Karpas-422 (cell line): ENCODE results near the gene FBXL15. TPM values are rescaled to one million over a fixed set of nuclear protein-coding genes. Genes with fewer than 3 reads are reported as not detected.
A peak's percentile ranks its signal among the peaks of the same experiment; 100 is the strongest.

Experiments
- DNase-seq: peaks from one replicate; pipeline ENCODE4 v3.0.0-alpha.2; 2015
- H2AFZ ChIP-seq: fragments of 200-600 bp; sonication (generic); 2 replicates; pipeline ENCODE4 v1.6.1; 2014; ENCODE audit warnings: antibody characterized with exemption, low read length, mixed read lengths
- H3K27ac ChIP-seq: fragments of 200-600 bp; sonication (generic); 2 replicates; pipeline ENCODE4 v1.5.1; 2014; ENCODE audit warnings: mild to moderate bottlenecking, low read length, moderate library complexity
- H3K27me3 ChIP-seq: fragments of 200-600 bp; sonication (generic); 2 replicates; pipeline ENCODE4 v1.6.1; 2014; ENCODE audit warnings: low read length, mixed read lengths
- H3K36me3 ChIP-seq: fragments of 200-600 bp; sonication (generic); 2 replicates; pipeline ENCODE4 v1.6.1; 2014; ENCODE audit warnings: low read length, mixed read lengths; ENCODE audit not compliant: insufficient read depth
- H3K4me1 ChIP-seq: fragments of 200-600 bp; sonication (generic); 2 replicates; pipeline ENCODE4 v1.6.1; 2014; ENCODE audit warnings: mild to moderate bottlenecking, low read length, mixed read lengths
- H3K4me2 ChIP-seq: fragments of 200-600 bp; sonication (generic); 2 replicates; pipeline ENCODE4 v1.6.1; 2014; ENCODE audit warnings: low read length, low read depth, mild to moderate bottlenecking; ENCODE audit not compliant: poor library complexity, severe bottlenecking
- H3K4me3 ChIP-seq: fragments of 200-600 bp; sonication (generic); 2 replicates; pipeline ENCODE4 v1.5.1; 2014; ENCODE audit warnings: mild to moderate bottlenecking, antibody characterized with exemption, low read length, mixed read lengths
- H3K79me2 ChIP-seq: fragments of 200-600 bp; sonication (generic); 2 replicates; pipeline ENCODE4 v1.6.1; 2014; ENCODE audit warnings: mild to moderate bottlenecking, low read length, mixed read lengths
- H3K9ac ChIP-seq: fragments of 200-600 bp; sonication (generic); 2 replicates; pipeline ENCODE4 v1.6.0; 2014; ENCODE audit warnings: low read length
- H3K9me2 ChIP-seq: fragments of 200-600 bp; sonication (generic), shearing (Covaris generic); replicated peaks from 2 replicates; pipeline ENCODE4 v1.6.0; 2014; ENCODE audit warnings: mild to moderate bottlenecking, low read length, moderate library complexity; ENCODE audit not compliant: insufficient read depth
- H3K9me3 ChIP-seq: fragments of 300-700, 200-600 bp; sonication (generic); 2 replicates; pipeline ENCODE4 v1.6.1; 2014; ENCODE audit warnings: low read length, mixed read lengths
- H4K20me1 ChIP-seq: fragments of 200-600 bp; sonication (generic); 2 replicates; pipeline ENCODE4 v1.6.1; 2014; ENCODE audit warnings: mild to moderate bottlenecking, antibody characterized with exemption, low read length, low read depth; ENCODE audit not compliant: insufficient read depth
- total RNA-seq: library from RNA; depleted of rRNA; stranded (reverse); fragments of >200 nt; shearing (Covaris generic); gene quantifications from 2 replicates; pipeline ENCODE4 v1.2.3, GENCODE V29; 2014; ENCODE audit warnings: low replicate concordance

The FBXL15 gene
- total RNA-seq, 1 experiment from 2014 or later, result 2.4 TPM

- no peaks in the 10 kb centered on the region for H3K9me2 ChIP-seq
- peak overlapping the region; percentile 72; the same call in 1 of the 2 replicates for H3K4me3 ChIP-seq
- H4K20me1 ChIP-seq, result no peaks in the 10 kb centered on the region
- H3K9me3 ChIP-seq, result no peaks in the 10 kb centered on the region
- H3K36me3 ChIP-seq, result no peaks in the 10 kb centered on the region
- peaks cover 16% of the 10 kb centered on the region for H3K4me1 ChIP-seq
- H3K27me3 ChIP-seq, result no peaks in the 10 kb centered on the region
- DNase-seq, result no peak
- H2AFZ ChIP-seq, result peak overlapping the region; percentile 95; the same call in 1 of the 2 replicates
- H3K4me2 ChIP-seq, result peak overlapping the region; percentile 89
- H3K27ac ChIP-seq, result no peak overlapping the region
- H3K9ac ChIP-seq, result no peak overlapping the region
- H3K79me2 ChIP-seq, result no peaks in the 10 kb centered on the region
These were observed 40.2 kb downstream of the FBXL15 start for GRCh38 chr10:102460836-102461186.

- peak; percentile 93 for DNase-seq
- Histone ChIP-seq H3K4me1 (peaks cover 16% of the 10 kb centered on the region), H3K4me3 (peak overlapping the region; percentile 72), H3K9me3 (no peaks in the 10 kb centered on the region), H3K79me2 (no peaks in the 10 kb centered on the region), H3K27me3 (no peaks in the 10 kb centered on the region), H3K9ac (peak overlapping the region; percentile 76), H2AFZ (peak overlapping the region; percentile 95; the same call in 1 of the 2 replicates), H3K27ac (no peak overlapping the region), H3K4me2 (peak overlapping the region; percentile 89), H3K36me3 (no peaks in the 10 kb centered on the region), H4K20me1 (no peaks in the 10 kb centered on the region), H3K9me2 (no peaks in the 10 kb centered on the region)
These were observed 40.8 kb downstream of the FBXL15 start for GRCh38 chr10:102461187-102462054.

- Histone ChIP-seq H2AFZ (no peak overlapping the region), H3K36me3 (no peaks in the 10 kb centered on the region), H3K9me2 (no peaks in the 10 kb centered on the region), H3K4me3 (no peak overlapping the region), H3K79me2 (no peaks in the 10 kb centered on the region), H3K4me2 (no peak overlapping the region), H3K27me3 (no peaks in the 10 kb centered on the region), H4K20me1 (no peaks in the 10 kb centered on the region), H3K4me1 (peaks cover 16% of the 10 kb centered on the region), H3K9me3 (no peaks in the 10 kb centered on the region), H3K9ac (no peak overlapping the region), H3K27ac (no peak overlapping the region)
- no peak for DNase-seq
These were observed 41.9 kb downstream of the FBXL15 start for GRCh38 chr10:102462512-102463054.

- Histone ChIP-seq H3K9me3 (no peaks in the 10 kb centered on the region), H3K4me1 (peaks cover 16% of the 10 kb centered on the region), H3K27ac (no peak overlapping the region), H3K9ac (no peak overlapping the region), H3K27me3 (no peaks in the 10 kb centered on the region), H3K79me2 (no peaks in the 10 kb centered on the region), H4K20me1 (no peaks in the 10 kb centered on the region), H3K36me3 (no peaks in the 10 kb centered on the region), H3K4me2 (no peak overlapping the region), H2AFZ (no peak overlapping the region), H3K4me3 (no peak overlapping the region), H3K9me2 (no peaks in the 10 kb centered on the region)
- DNase-seq, result no peak
These were observed 43.3 kb downstream of the FBXL15 start for GRCh38 chr10:102463983-102464382.

GRCh38 chr10:102465466-102465865 lies 44.8 kb downstream of the FBXL15 start:
- Histone ChIP-seq H3K36me3 (no peaks in the 10 kb centered on the region), H3K9me2 (no peaks in the 10 kb centered on the region), H3K79me2 (no peaks in the 10 kb centered on the region), H3K27ac (no peak overlapping the region), H4K20me1 (no peaks in the 10 kb centered on the region), H3K4me1 (peaks cover 16% of the 10 kb centered on the region), H2AFZ (no peak overlapping the region), H3K9me3 (no peaks in the 10 kb centered on the region), H3K9ac (no peak overlapping the region), H3K27me3 (no peaks in the 10 kb centered on the region), H3K4me3 (no peak overlapping the region), H3K4me2 (no peak overlapping the region)
- DNase-seq, result no peak

GRCh38 chr10:102467318-102467717 lies 46.7 kb downstream of the FBXL15 start:
- Histone ChIP-seq H3K79me2 (no peaks in the 10 kb centered on the region), H3K4me2 (no peak overlapping the region), H3K9me2 (no peaks in the 10 kb centered on the region), H3K9ac (no peak overlapping the region), H3K4me3 (no peak overlapping the region), H3K9me3 (no peaks in the 10 kb centered on the region), H2AFZ (no peak overlapping the region), H3K27ac (no peak overlapping the region), H3K36me3 (no peaks in the 10 kb centered on the region), H4K20me1 (no peaks in the 10 kb centered on the region), H3K4me1 (peaks cover under 1% of the 10 kb centered on the region; the same call in 1 of the 2 replicates), H3K27me3 (no peaks in the 10 kb centered on the region)
- DNase-seq, result no peak

- no peak overlapping the region for H3K4me2 ChIP-seq
- no peaks in the 10 kb centered on the region for H4K20me1 ChIP-seq
These were observed 47.4 kb downstream of the FBXL15 start for GRCh38 chr10:102467971-102468438.

GRCh38 chr10:102468683-102469082 lies 48.0 kb downstream of the FBXL15 start:
- Histone ChIP-seq H4K20me1 (no peaks in the 10 kb centered on the region), H3K9ac (no peak overlapping the region), H3K4me1 (no peaks in the 10 kb centered on the region), H3K79me2 (no peaks in the 10 kb centered on the region), H3K27me3 (no peaks in the 10 kb centered on the region), H3K36me3 (no peaks in the 10 kb centered on the region), H3K9me3 (no peaks in the 10 kb centered on the region), H3K27ac (no peak overlapping the region), H2AFZ (no peak overlapping the region), H3K4me3 (no peak overlapping the region), H3K9me2 (no peaks in the 10 kb centered on the region), H3K4me2 (no peak overlapping the region)
- DNase-seq, result no peak

More at GRCh38 chr10:102467971-102468438, 47.4 kb downstream of the FBXL15 start:
- Histone ChIP-seq H3K27ac (no peak overlapping the region), H3K9me3 (no peaks in the 10 kb centered on the region), H3K9me2 (no peaks in the 10 kb centered on the region), H3K79me2 (no peaks in the 10 kb centered on the region), H3K9ac (no peak overlapping the region), H3K4me3 (no peak overlapping the region), H3K27me3 (no peaks in the 10 kb centered on the region), H2AFZ (no peak overlapping the region), H3K36me3 (no peaks in the 10 kb centered on the region), H3K4me1 (no peaks in the 10 kb centered on the region)
- DNase-seq, result no peak
